Measurements from ENCODE around the gene CDK13. TPM values are rescaled to one million over a fixed set of nuclear protein-coding genes. Genes with fewer than 3 reads are reported as not detected.

CDK13 gene
- total RNA-seq, 1 donor from 2014 or later: 50.2 TPM

- Mint-ChIP-seq H3K4me3 (no peak overlapping the region), H3K4me1 (peaks cover 13% of the 10 kb centered on the region), H3K27ac (ENCODE audit: unreplicated experiment) (peak overlapping the region; percentile 23), H3K27me3 (ENCODE audit: low read depth) (no peaks in the 10 kb centered on the region), H3K36me3 (ENCODE audit: low read depth) (no peaks in the 10 kb centered on the region), H3K9me3 (peaks cover 5% of the 10 kb centered on the region)
- no peak for TF ChIP-seq CTCF (conservative IDR thresholded peaks at IDR 0.05)
- DNase-seq (ENCODE audit: low read depth, low spot score): no peak
Observed at GRCh38 chr7:40148671-40149070, 198.6 kb downstream of the CDK13 start.

Other genes starting within 250 kb of the CDK13 start
- gene MPLKIP, start 184.4 kb downstream of the CDK13 start, total RNA-seq: 42.1 and 44.0 TPM in 2 replicates
- gene SUGCT, start 184.7 kb downstream of the CDK13 start, total RNA-seq: 5.9 and 7.8 TPM in 2 replicates